ENCODE data around the gene MET. TPM values are rescaled to one million over a fixed set of nuclear protein-coding genes. Genes with fewer than 3 reads are reported as not detected.
A peak's percentile ranks its signal among the peaks of the same experiment; 100 is the strongest.

Gene MET
- total RNA-seq, 1 donor, result 24.1 TPM

GRCh38 chr7:116836048-116836447 lies 164.1 kb downstream of the MET start:
- DNase-seq (ENCODE audit: low read depth), result peak; percentile 16
- H3K4me3 ChIP-seq (ENCODE audit: low read depth, low read length), result no peak overlapping the region
- TF ChIP-seq CTCF (IDR thresholded peaks at IDR 0.05; ENCODE audit: insufficient read depth, low read length), result no peak

GRCh38 chr7:116836911-116837310 lies 164.9 kb downstream of the MET start:
- no peak for TF ChIP-seq CTCF (IDR thresholded peaks at IDR 0.05; ENCODE audit: insufficient read depth, low read length)
- no peak for DNase-seq (ENCODE audit: low read depth)

GRCh38 chr7:116837586-116837985 lies 165.6 kb downstream of the MET start:
- H3K4me3 ChIP-seq (ENCODE audit: low read depth, low read length), result no peak overlapping the region
- TF ChIP-seq CTCF (IDR thresholded peaks at IDR 0.05; ENCODE audit: insufficient read depth, low read length), result no peak
- DNase-seq (ENCODE audit: low read depth), result no peak

More at GRCh38 chr7:116836911-116837310, 164.9 kb downstream of the MET start:
- H3K4me3 ChIP-seq (ENCODE audit: low read depth, low read length), result no peak overlapping the region

- DNase-seq (ENCODE audit: low read depth), result no peak
- no peak for TF ChIP-seq CTCF (IDR thresholded peaks at IDR 0.05; ENCODE audit: insufficient read depth, low read length)
These were observed 168.3 kb downstream of the MET start for GRCh38 chr7:116840256-116840655.

GRCh38 chr7:116842371-116842770 lies 170.4 kb downstream of the MET start:
- DNase-seq (ENCODE audit: low read depth), result no peak
- TF ChIP-seq CTCF (IDR thresholded peaks at IDR 0.05; ENCODE audit: insufficient read depth, low read length), result no peak

More at GRCh38 chr7:116840256-116840655, 168.3 kb downstream of the MET start:
- no peak overlapping the region for H3K4me3 ChIP-seq (ENCODE audit: low read depth, low read length)

GRCh38 chr7:116843378-116843777 lies 171.4 kb downstream of the MET start:
- no peak for TF ChIP-seq CTCF (IDR thresholded peaks at IDR 0.05; ENCODE audit: insufficient read depth, low read length)
- DNase-seq (ENCODE audit: low read depth), result no peak
- H3K4me3 ChIP-seq (ENCODE audit: low read depth, low read length), result no peak overlapping the region

More at GRCh38 chr7:116842371-116842770, 170.4 kb downstream of the MET start:
- no peak overlapping the region for H3K4me3 ChIP-seq (ENCODE audit: low read depth, low read length)

Other genes starting within 250 kb of the MET start
- 51.2 and 113 TPM in 2 replicates for gene CAV2, start 172.5 kb upstream of the MET start, total RNA-seq (ENCODE audit: low replicate concordance)
- 154 and 598 TPM in 2 replicates for gene CAV1, start 147.2 kb upstream of the MET start, total RNA-seq (ENCODE audit: low replicate concordance)
- gene CAPZA2, start 190.4 kb downstream of the MET start, total RNA-seq (ENCODE audit: low replicate concordance), result 174 and 246 TPM in 2 replicates